Glomerular endothelial cell (primary cell): ENCODE data around the gene ADAMTSL4. TPM values are rescaled to one million over a fixed set of nuclear protein-coding genes. Genes with fewer than 3 reads are reported as not detected.
"Not testable (repeated sequence)": the region's sequence is repeated elsewhere in the genome, so short reads cannot be mapped to it uniquely, and the experiment has no call there.

Source experiments
- DNase-seq: peaks from one replicate; pipeline ENCODE4 v3.0.0-alpha.2; 2011; ENCODE audit warnings: low read depth, low spot score; ENCODE audit errors: extremely low read depth
- total RNA-seq: library from RNA; depleted of rRNA; stranded (reverse); fragments of >200 nt; gene quantifications from 2 replicates; pipeline ENCODE4 v1.2.3, GENCODE V29; 2015

The ADAMTSL4 gene
- total RNA-seq, 1 donor from 2014 or later: 2.6 TPM

- not testable (repeated sequence) for DNase-seq
These were observed 16.2 kb downstream of the ADAMTSL4 start for GRCh38 chr1:150565240-150565991.

GRCh38 chr1:150566589-150567340 lies 17.6 kb downstream of the ADAMTSL4 start:
- no peak for DNase-seq

GRCh38 chr1:150567341-150567716 lies 18.1 kb downstream of the ADAMTSL4 start:
- no peak for DNase-seq

- no peak for DNase-seq
These were observed 18.7 kb downstream of the ADAMTSL4 start for GRCh38 chr1:150567717-150568593.

- no peak for DNase-seq
These were observed 19.4 kb downstream of the ADAMTSL4 start for GRCh38 chr1:150568594-150568966.

GRCh38 chr1:150572918-150573647 lies 23.9 kb downstream of the ADAMTSL4 start:
- DNase-seq: no peak

GRCh38 chr1:150573648-150574071 lies 24.5 kb downstream of the ADAMTSL4 start:
- DNase-seq: not testable (repeated sequence)

- DNase-seq: no peak
These were observed 25.3 kb downstream of the ADAMTSL4 start for GRCh38 chr1:150574260-150575071.

GRCh38 chr1:150575072-150575489 lies 25.9 kb downstream of the ADAMTSL4 start:
- no peak for DNase-seq

- no peak for DNase-seq
These were observed 26.5 kb downstream of the ADAMTSL4 start for GRCh38 chr1:150575518-150576366.

- DNase-seq: no peak
These were observed 27.1 kb downstream of the ADAMTSL4 start for GRCh38 chr1:150576367-150576711.

- DNase-seq: no peak
These were observed 27.8 kb downstream of the ADAMTSL4 start for GRCh38 chr1:150576794-150577556.

GRCh38 chr1:150577557-150578271 lies 28.5 kb downstream of the ADAMTSL4 start:
- no peak for DNase-seq

- DNase-seq: no peak
These were observed 29.3 kb downstream of the ADAMTSL4 start for GRCh38 chr1:150578272-150579109.

- no peak for DNase-seq
These were observed 30.1 kb downstream of the ADAMTSL4 start, which contains the start of gene MCL1 for GRCh38 chr1:150579110-150579944. Gene MCL1, minus strand, starts transcription at chr1:150579610. Its CDS starts 80 bp downstream, at chr1:150579530.
